ENCODE measurements around the gene MACC1.

MACC1 gene

GRCh38 chr7:20237464-20238193 is 20.4 kb upstream of the MACC1 start:
- TF ChIP-seq CTCF (IDR thresholded peaks at IDR 0.05; ENCODE audit: low read depth, low read length) = no peak
- DNase-seq (ENCODE audit: low read depth in 2 of 2) = no peak
- H3K4me3 ChIP-seq (replicated peaks in 1 of 2; ENCODE audit: low read depth in 2 of 2, low read length in 2 of 2) = no peak overlapping the region

GRCh38 chr7:20236790-20237189 is 19.6 kb upstream of the MACC1 start:
- no peak overlapping the region for H3K4me3 ChIP-seq (replicated peaks in 1 of 2; ENCODE audit: low read depth in 2 of 2, low read length in 2 of 2)
- no peak for TF ChIP-seq CTCF (IDR thresholded peaks at IDR 0.05; ENCODE audit: low read depth, low read length)
- DNase-seq (ENCODE audit: low read depth in 2 of 2) = peak in 1 of 2 donors; percentile 40

- no peak overlapping the region for H3K4me3 ChIP-seq (replicated peaks in 1 of 2; ENCODE audit: low read depth in 2 of 2, low read length in 2 of 2)
- DNase-seq (ENCODE audit: low read depth in 2 of 2) = no peak
- no peak for TF ChIP-seq CTCF (IDR thresholded peaks at IDR 0.05; ENCODE audit: low read depth, low read length)
Observed at GRCh38 chr7:20236043-20236442, 18.9 kb upstream of the MACC1 start.

GRCh38 chr7:20235288-20235687 is 18.1 kb upstream of the MACC1 start:
- TF ChIP-seq CTCF (IDR thresholded peaks at IDR 0.05; ENCODE audit: low read depth, low read length) = no peak
- peak in 1 of 2 donors; percentile 22 for DNase-seq (ENCODE audit: low read depth in 2 of 2)
- no peak overlapping the region for H3K4me3 ChIP-seq (replicated peaks in 1 of 2; ENCODE audit: low read depth in 2 of 2, low read length in 2 of 2)

GRCh38 chr7:20233362-20233761 is 16.2 kb upstream of the MACC1 start:
- H3K4me3 ChIP-seq (replicated peaks in 1 of 2; ENCODE audit: low read depth in 2 of 2, low read length in 2 of 2) = no peak overlapping the region
- no peak for DNase-seq (ENCODE audit: low read depth in 2 of 2)
- TF ChIP-seq CTCF (IDR thresholded peaks at IDR 0.05; ENCODE audit: low read depth, low read length) = no peak

GRCh38 chr7:20232848-20233247 is 15.7 kb upstream of the MACC1 start:
- no peak for DNase-seq (ENCODE audit: low read depth in 2 of 2)
- no peak for TF ChIP-seq CTCF (IDR thresholded peaks at IDR 0.05; ENCODE audit: low read depth, low read length)
- no peak overlapping the region for H3K4me3 ChIP-seq (replicated peaks in 1 of 2; ENCODE audit: low read depth in 2 of 2, low read length in 2 of 2)
